K562 (cell line): Measurements from ENCODE around the gene BBLN. TPM values are rescaled to one million over a fixed set of nuclear protein-coding genes. Genes with fewer than 3 reads are reported as not detected.

ENCODE experiments used
- GATA2 ChIP-seq: sonication (generic); formaldehyde crosslinking; IDR thresholded peaks from 2 replicates; pipeline ENCODE4 v1.4.0; 2020; ENCODE audit warnings: mild to moderate bottlenecking, missing genetic modification reagents
- MAFF ChIP-seq: IDR thresholded peaks from 2 replicates; pipeline ENCODE4 v1.6.1; 2012; ENCODE audit warnings: low read length, improper control_type of control experiment
- PTTG1 ChIP-seq: fragments of 450-650 bp; IDR thresholded peaks from 2 replicates; pipeline ENCODE4 v1.6.1; 2016; ENCODE audit warnings: low read depth, mild to moderate bottlenecking, missing genetic modification characterization, missing compliant biosample characterization
- RREB1 ChIP-seq: fragments of 250-450 bp; sonication (Bioruptor Pico); IDR thresholded peaks from 2 replicates; pipeline ENCODE4 v1.4.0; 2020
- SP2 ChIP-seq: IDR thresholded peaks from 2 replicates; pipeline ENCODE4 v1.6.1; 2011; ENCODE audit warnings: mild to moderate bottlenecking, low read depth, low read length, moderate library complexity; ENCODE audit not compliant: poor library complexity, severe bottlenecking; ENCODE audit errors: extremely low read depth
- TEAD2 ChIP-seq: fragments of 450-650 bp; IDR thresholded peaks from 2 replicates; pipeline ENCODE4 v1.6.1; 2016; ENCODE audit warnings: missing genetic modification characterization, control low read depth, missing compliant biosample characterization
- ZBTB5 ChIP-seq: fragments of 450-650 bp; IDR thresholded peaks from 2 replicates; pipeline ENCODE4 v1.6.1; 2017; ENCODE audit warnings: antibody characterized with exemption
- ZBTB7A ChIP-seq: IDR thresholded peaks from 2 replicates; pipeline ENCODE4 v1.6.1; 2011; ENCODE audit warnings: low read depth, mild to moderate bottlenecking, low read length, moderate library complexity, borderline replicate concordance; ENCODE audit not compliant: control insufficient read depth
- ZNF436 ChIP-seq: fragments of 250-450, 450-650 bp; sonication (Bioruptor Pico); formaldehyde crosslinking; IDR thresholded peaks from 2 replicates; pipeline ENCODE4 v1.7.0; 2020; ENCODE audit warnings: mild to moderate bottlenecking
- polyA plus RNA-seq, 8 experiments: library from polyadenylated mRNA; depleted of rRNA in 4 of 8; stranded (reverse) in 5 of 8; unstranded in 3 of 8; fragments of >200 nt; fragmentation: Nextera tagmentation in 2 of 8; fragmentation: Illumina TruSeq in 1 of 8; extraction: Ambion mirVana in 2 of 8; extraction: Trizol in 1 of 8; gene quantifications; 2 replicates each; pipeline versions ENCODE4 v1.2.1 to v1.2.3, GENCODE V29; 2011 to 2014; ENCODE audit warnings: inconsistent platforms in 1 of 8, missing spikeins in 1 of 8
- total RNA-seq, 7 experiments: library from RNA; depleted of rRNA in 6 of 7; stranded (reverse); fragments of >200 nt in 6 of 7; fragmentation: Illumina TruSeq in 2 of 7; extraction: Trizol in 2 of 7; gene quantifications; 2 replicates each; pipeline versions ENCODE4 v1.2.1 to v1.2.3, GENCODE V29; 2011 to 2021; ENCODE audit warnings: low replicate concordance in 1 of 7
- TF ChIP-seq, protein P1 (sequence below): fragments of 250-450 bp; sonication (Bioruptor Pico); IDR thresholded peaks from 2 replicates; pipeline ENCODE4 v1.8.0; 2022; ENCODE audit warnings: moderate library complexity, mild to moderate bottlenecking, inconsistent platforms
- TF ChIP-seq, protein P2 (sequence below): fragments of 450-650 bp; IDR thresholded peaks from 2 replicates; pipeline ENCODE4 v1.6.1; 2018; ENCODE audit not compliant: partially characterized antibody

BBLN gene
- total and polyA plus RNA-seq, 9 of the 15 experiments (the other 6 are each of a cell fraction or from before 2014, with no cell fraction given): 4.2 to 331 (median 87.1) TPM

DNA sequence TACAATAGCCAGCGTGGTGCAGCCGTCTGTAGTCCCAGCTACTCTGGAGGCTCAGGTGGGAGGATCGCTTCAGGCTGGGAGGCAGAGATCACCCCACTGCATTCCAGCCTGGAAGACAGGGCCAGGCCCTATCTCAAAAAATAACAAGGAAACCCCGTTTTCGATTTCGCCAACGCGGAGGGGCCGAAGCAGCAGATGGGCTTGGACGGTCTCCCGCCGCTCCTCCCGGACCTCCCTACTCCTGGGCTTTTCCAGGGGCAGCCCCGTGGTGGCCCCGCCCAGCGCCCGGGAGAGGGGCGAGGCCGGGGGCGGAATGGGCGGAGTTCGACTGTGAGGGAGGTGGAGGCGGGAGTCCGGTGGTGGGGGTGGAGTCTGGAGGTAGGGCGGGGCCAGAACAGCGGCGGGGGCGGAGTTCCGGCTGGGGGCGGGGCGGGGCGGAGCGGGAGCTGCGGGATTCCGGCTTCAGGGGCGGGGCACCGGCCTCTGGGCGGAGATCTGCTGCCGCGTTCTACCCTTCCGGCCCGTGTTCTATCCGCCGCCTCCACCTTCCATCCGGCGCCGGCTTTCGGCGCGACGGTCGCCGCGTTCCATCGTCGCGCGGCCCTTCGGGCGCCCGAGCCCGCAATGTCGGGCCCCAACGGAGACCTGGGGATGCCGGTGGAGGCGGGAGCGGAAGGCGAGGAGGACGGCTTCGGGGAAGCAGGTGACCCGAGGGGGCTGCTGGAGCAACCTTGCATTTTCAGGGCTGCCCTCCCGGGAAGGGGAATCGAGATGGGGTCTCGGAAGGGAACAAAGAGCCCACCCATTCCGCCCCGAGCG, at the start of gene BBLN (continued):
- no peak for TF ChIP-seq SP2
- 0 out of 2 replicates have a peak, but pooled peaks have one; percentile 56 for TF ChIP-seq ZNF436 (CRISPR knock-in tag)
- TF ChIP-seq TEAD2 (tag): no peak
- no peak for TF ChIP-seq PTTG1
- no peak for TF ChIP-seq ZBTB5
- no peak for TF ChIP-seq GATA2 (CRISPR knock-in tag)
- TF ChIP-seq RREB1 (CRISPR knock-in tag): peak; percentile 96
- TF ChIP-seq ZBTB7A: peak; percentile 92
- no peak for TF ChIP-seq MAFF
- TF ChIP-seq, protein P1, sequence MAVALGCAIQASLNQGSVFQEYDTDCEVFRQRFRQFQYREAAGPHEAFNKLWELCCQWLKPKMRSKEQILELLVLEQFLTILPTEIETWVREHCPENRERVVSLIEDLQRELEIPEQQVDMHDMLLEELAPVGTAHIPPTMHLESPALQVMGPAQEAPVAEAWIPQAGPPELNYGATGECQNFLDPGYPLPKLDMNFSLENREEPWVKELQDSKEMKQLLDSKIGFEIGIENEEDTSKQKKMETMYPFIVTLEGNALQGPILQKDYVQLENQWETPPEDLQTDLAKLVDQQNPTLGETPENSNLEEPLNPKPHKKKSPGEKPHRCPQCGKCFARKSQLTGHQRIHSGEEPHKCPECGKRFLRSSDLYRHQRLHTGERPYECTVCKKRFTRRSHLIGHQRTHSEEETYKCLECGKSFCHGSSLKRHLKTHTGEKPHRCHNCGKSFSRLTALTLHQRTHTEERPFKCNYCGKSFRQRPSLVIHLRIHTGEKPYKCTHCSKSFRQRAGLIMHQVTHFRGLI: no peak
- TF ChIP-seq, protein P2, sequence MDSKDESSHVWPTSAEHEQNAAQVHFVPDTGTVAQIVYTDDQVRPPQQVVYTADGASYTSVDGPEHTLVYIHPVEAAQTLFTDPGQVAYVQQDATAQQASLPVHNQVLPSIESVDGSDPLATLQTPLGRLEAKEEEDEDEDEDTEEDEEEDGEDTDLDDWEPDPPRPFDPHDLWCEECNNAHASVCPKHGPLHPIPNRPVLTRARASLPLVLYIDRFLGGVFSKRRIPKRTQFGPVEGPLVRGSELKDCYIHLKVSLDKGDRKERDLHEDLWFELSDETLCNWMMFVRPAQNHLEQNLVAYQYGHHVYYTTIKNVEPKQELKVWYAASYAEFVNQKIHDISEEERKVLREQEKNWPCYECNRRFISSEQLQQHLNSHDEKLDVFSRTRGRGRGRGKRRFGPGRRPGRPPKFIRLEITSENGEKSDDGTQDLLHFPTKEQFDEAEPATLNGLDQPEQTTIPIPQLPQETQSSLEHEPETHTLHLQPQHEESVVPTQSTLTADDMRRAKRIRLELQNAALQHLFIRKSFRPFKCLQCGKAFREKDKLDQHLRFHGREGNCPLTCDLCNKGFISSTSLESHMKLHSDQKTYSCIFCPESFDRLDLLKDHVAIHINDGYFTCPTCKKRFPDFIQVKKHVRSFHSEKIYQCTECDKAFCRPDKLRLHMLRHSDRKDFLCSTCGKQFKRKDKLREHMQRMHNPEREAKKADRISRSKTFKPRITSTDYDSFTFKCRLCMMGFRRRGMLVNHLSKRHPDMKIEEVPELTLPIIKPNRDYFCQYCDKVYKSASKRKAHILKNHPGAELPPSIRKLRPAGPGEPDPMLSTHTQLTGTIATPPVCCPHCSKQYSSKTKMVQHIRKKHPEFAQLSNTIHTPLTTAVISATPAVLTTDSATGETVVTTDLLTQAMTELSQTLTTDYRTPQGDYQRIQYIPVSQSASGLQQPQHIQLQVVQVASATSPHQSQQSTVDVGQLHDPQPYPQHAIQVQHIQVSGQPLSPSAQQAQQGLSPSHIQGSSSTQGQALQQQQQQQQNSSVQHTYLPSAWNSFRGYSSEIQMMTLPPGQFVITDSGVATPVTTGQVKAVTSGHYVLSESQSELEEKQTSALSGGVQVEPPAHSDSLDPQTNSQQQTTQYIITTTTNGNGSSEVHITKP: no peak
